GM20000 (cell line): ENCODE results near the gene HSPB6.

ENCODE experiments used
- DNase-seq: peaks from one replicate; pipeline ENCODE4 v3.0.0; 2012; ENCODE audit warnings: low spot score
- CTCF ChIP-seq: IDR thresholded peaks from 2 replicates; pipeline ENCODE4 v1.5.1; 2012; ENCODE audit warnings: mild to moderate bottlenecking, control low read depth; ENCODE audit errors: extremely low read depth, missing control alignments

HSPB6 gene

GRCh38 chr19:35793381-35794165 lies 36.7 kb upstream of the HSPB6 start:
- no peak for DNase-seq
- TF ChIP-seq CTCF: no peak

- no peak for TF ChIP-seq CTCF
- DNase-seq: no peak
Measured at GRCh38 chr19:35792888-35793287, 36.1 kb upstream of the HSPB6 start.

GRCh38 chr19:35792312-35792711 lies 35.5 kb upstream of the HSPB6 start:
- TF ChIP-seq CTCF: no peak
- no peak for DNase-seq

GRCh38 chr19:35791814-35792279 lies 35.0 kb upstream of the HSPB6 start:
- DNase-seq: no peak

GRCh38 chr19:35790981-35791813 lies 34.4 kb upstream of the HSPB6 start:
- no peak for TF ChIP-seq CTCF
- no peak for DNase-seq

More at GRCh38 chr19:35791814-35792279, 35.0 kb upstream of the HSPB6 start:
- TF ChIP-seq CTCF: no peak

GRCh38 chr19:35789978-35790944 lies 33.4 kb upstream of the HSPB6 start:
- TF ChIP-seq CTCF: no peak

More at GRCh38 chr19:35789978-35790944, 33.4 kb upstream of the HSPB6 start:
- no peak for DNase-seq
